Urothelium cell line (cell line): Measurements from ENCODE around the gene MPHOSPH10.
A peak's percentile ranks its signal among the peaks of the same experiment; 100 is the strongest.
"Not testable (repeated sequence)": the region's sequence is repeated elsewhere in the genome, so short reads cannot be mapped to it uniquely, and the experiment has no call there.

Experiments used
- DNase-seq: peaks from one replicate; pipeline ENCODE4 v3.0.0; 2011; ENCODE audit warnings: low spot score, mixed read lengths
- FAIRE-seq: peaks from 2 replicates; lab custom pipeline; 2011; peaks lifted over from hg19 to GRCh38; lab: Jason Lieb, UNC

The MPHOSPH10 gene

DNA sequence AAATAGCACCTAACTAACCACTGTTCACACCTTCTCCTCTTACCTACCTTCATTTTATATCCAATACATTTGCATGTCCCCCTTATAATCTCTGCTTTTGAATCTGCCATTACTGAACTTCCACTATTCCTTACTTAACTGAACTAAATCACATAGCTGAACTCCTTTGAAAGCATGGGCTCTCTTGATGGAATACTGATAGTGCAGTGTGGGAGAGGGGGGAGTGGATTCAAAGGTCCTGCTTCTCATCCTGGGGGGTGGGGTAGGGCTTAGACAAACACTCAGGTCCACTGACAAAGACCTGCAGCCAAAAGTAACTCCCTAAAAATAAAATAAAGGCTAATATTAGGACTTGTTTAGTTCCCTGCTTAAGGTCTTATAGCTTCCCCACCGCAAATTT lies 9.0 kb upstream of the MPHOSPH10 start:
- no peak for DNase-seq
- no peak for FAIRE-seq

DNA sequence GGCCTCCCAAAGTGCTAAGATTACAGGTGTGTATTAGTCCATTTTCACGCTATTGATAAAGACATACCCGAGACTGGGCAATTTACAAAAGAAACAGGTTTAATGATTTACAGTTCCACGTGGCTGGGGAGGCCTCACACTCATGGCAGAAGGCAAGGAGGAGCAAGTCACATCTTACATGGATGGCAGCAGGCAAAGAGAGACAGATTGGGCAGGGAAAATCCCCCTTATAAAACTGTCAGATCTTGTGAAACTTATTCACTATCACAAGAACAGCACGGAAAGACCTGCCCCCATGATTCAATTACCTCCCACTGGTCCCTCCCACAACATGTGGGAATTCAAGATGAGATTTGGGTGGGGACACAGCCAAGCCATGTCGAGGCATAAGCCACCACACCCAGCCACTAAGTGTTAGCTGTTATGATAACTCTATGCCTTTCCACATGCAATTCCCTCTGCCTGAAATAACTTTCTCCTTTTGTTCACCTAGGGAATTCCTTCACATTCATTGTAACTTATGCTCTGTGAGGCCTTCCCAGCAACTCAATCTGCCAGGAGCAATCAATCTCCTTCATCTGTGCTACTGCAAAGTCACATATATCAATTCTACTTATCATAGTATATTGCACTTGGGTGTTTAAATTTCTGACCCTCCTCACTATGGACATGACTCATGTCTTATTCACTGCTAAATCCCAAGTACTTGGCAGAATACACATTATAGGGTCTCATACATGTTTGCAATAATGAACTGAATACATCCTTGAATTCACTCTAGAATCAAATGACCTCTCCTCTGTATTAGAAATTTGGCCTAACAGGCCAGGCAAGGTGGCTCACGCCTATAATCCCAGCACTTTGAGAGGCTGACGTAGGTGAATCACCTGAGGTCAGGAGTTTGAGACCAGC lies 7.8 kb upstream of the MPHOSPH10 start:
- no peak for DNase-seq
- no peak for FAIRE-seq

DNA sequence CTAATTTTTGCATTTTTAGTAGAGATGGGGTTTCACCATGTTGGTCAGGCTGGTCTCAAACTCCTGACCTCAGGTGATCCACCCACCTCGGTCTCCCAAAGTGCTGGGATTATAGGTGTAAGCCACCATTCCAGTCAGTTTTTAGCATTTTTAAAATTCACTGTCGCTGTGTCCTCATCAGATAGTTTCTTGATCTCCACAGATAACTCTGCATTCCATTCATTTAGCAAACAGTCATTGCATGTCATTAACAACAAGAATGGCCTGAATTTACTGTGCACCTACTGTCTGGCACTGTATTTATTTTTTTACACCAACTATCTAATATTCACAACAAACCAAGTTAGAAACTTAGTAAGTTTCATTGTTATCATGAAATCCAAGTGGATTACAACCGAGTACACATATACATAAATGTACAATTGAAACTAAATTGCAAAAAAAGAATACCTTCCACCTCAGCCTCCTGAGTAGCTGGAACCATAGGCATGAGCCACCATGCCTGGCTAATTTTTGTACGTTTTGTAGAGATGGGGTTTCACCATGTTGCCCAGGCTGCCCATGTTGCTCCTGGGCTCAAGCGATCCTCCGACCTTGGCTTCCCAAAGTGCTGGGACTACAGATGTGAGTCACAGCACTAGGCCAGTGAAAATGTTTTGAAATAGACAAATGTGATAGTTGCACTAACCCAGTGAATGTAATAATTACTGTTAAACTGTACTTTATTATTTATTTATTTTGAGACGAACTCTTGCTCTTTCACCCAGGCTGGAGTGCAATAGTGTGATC lies 4.7 kb upstream of the MPHOSPH10 start:
- DNase-seq = no peak
- FAIRE-seq = no peak

DNA sequence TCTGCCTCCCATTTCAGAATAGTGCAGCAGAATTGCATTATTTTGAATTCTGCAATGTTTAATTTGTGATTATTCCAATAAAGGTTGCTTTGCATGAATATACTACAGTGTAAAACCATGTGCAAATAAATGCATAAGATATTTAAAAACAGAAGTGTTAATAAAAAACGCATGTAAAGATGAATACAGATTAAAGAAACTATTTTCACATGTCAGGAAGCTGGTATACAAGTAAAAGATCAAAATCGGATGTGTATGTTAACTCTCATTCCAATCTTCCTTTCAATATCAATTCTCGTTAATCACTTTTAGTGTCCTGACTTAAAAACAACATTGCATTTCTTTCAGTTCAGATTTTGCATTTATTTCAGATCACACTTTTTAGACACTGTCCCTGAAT lies 3.5 kb upstream of the MPHOSPH10 start:
- DNase-seq = no peak
- FAIRE-seq = no peak

DNA sequence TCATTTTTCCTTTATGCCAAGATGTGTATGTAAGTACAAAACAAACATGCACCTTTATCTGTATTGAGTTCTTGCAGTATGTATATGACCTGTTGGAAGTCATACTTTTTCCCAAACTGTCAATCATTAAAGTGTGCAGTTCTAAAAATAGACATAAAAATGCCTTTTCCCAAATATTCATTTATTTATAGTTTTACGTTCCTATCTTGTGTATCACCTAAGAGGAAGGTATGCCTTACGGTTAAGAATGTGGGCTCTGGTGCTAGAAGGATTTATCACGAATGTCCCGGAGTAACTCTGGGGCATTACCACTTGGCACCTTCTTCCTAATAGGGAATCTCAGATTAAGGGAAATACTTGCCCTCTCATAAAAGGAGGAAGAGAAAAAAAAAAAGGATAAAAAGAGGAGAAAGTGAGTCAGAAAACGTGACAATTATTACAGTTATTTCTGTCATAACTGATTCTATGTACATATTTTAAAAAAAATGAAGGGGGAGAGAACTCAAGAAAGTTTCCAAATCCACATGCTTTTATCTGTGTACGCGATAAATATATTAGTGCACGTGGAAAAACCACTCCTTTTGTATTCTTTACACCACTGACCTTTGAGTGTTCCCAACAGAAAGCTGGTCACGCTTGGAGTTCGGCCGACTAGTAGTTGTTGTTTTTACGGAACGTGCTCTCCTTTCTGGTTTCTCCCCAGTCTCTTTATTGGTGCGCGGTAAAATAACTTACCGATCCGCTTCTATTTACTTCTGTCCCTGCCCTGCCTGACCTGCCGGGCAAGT lies 1.1 kb upstream of the MPHOSPH10 start:
- FAIRE-seq = no peak
- no peak for DNase-seq

DNA sequence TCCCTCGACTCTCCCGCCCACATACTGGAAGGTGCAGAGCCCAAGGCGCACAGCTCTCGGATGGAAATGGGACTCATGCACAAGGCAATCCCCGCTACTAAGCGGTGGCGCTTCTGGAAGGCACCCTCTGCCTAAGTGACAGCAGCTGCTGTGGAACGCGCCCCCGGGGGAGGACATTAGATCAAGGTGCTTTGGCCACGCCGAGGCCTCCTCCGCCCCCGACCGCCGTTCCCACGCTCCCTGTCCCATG lies 607 bp upstream of the MPHOSPH10 start:
- FAIRE-seq (no peak), DNase-seq (peak; percentile 70)

DNA sequence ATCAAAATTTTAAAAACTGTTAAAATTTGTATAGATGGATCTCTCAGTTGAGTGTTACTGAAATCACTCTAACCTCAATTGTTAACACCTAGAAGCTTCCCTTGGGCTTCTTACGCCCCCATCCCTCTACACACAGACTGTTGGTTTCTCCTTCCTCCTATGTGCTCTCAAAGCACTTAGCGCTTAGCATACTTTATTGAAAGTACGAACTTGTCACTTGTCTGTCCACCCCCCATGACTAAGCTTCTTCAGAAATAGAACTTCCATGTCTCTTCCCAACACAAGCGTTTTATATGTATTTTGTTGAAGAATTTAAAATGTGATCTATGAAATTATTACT lies 441 bp downstream of the MPHOSPH10 start:
- DNase-seq = no peak
- no peak for FAIRE-seq

DNA sequence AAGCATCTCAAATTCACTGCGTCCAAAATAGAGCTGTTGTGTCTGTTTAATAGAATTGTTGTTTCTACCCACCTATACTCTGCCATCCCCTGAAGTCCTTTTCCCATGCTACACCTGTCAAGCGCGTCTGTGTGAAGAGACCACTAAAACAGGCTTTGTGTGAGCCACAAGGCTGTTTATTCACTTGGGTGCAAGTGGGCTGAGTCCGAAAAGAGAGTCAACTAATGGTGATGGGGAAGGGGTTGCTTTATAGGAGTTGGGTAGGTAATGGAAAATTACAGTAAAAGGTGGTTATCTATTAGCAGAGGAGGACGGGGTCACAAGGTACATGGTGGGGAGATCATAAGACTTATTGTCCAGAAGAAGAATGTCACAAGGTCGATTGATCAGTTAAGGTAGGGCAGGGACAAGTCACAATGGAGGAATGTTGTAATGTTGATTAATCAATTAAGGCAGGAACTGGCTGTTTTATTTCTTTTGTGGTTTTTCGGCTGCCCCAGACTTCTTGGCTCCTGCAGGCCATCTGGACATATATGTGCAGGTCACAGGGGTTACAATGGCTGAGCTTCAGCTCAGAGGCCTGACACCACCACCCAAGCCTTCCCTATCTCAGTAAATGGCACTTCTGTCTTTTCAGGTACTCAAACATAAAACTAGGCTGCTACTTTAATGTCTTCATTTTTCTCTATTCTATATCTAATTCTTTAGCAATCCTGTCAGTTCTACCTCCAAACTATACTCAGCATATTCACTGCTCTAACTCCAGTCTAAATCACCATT lies 1.1 kb downstream of the MPHOSPH10 start:
- not testable (repeated sequence) for DNase-seq, FAIRE-seq

DNA sequence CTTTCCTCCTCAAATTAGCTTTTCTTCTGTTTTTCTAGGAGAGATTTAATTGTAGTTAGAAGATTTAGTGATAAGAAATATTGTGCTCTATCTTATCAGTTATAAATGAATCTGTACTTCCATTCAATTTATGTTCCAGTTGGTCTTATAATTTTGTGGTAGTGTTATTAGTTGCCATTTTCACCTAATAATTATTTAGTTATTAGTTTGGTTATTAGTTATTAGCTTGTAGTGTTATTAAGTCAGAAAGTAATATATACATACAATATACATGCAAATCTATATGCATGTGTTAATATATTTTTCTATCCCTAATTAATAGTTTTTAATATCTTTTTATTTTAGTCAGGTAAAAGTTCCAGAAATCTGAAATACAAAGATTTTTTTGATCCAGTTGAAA lies 3.2 kb downstream of the MPHOSPH10 start:
- no peak for DNase-seq
- FAIRE-seq = no peak

DNA sequence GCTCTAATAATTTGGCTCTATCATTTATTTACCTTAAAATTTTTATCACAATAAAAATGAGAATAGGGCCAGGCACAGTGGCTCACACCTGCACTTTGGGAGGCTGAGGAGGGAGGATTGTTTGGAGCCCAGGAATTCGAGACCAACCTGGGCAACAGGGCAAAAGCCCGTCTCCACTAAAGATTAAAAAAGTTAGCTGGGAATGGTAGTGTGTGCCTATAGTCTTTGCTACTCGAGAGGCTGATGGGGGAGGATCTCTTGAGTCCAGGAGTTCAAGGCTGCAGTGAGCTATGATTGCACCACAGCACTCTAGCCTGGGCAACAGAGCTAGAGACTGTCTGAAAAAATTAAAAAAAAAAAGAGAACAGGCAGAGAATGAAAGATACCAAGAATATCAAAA lies 5.7 kb downstream of the MPHOSPH10 start:
- FAIRE-seq = no peak
- no peak for DNase-seq

DNA sequence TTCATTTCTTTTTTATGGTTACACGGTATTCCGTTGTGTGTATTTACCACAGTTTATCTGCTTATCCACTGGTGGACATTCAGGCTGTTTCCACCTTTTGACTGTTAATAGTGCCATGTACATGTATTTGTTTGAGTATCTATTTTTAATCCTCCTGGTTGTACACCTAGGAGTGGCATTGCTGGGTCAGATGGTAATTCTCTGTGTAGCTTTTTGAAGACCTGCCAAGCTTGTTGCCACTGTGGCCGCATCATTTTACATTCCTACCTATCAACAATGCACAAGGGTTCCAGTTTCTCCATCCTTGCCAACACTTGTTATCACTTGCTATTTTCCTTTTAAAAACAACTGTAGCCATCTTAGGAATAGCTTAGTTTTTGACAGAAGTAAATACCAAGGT lies 13.3 kb downstream of the MPHOSPH10 start:
- FAIRE-seq = no peak
- DNase-seq = no peak

DNA sequence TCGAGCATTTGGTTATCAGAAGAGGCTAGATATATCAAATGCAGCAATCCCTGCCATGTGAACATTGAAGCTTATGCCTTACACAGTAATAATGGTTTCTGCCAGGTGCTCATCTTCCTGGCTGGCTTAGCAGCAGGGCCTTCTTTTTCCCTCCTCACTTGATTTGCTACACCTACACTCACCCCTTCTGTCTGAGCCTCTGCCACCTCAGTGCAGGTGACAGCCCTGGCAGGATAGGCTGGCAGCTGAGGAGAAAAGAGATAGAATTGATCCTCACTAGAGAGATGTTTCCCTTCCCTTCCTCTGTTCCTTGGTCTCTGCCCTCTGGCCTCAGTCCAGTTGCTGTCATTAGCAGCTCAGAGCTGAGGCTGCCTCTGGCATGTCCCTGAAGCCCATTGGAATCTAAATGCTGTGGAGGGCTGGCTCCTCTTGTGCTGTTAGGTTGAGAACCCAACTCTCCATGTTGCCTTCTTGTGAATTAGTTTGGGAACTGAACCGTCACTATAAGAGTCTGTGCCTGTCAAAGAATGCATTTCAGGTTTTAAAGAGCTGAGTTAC lies 18.2 kb downstream of the MPHOSPH10 start:
- FAIRE-seq = no peak

DNA sequence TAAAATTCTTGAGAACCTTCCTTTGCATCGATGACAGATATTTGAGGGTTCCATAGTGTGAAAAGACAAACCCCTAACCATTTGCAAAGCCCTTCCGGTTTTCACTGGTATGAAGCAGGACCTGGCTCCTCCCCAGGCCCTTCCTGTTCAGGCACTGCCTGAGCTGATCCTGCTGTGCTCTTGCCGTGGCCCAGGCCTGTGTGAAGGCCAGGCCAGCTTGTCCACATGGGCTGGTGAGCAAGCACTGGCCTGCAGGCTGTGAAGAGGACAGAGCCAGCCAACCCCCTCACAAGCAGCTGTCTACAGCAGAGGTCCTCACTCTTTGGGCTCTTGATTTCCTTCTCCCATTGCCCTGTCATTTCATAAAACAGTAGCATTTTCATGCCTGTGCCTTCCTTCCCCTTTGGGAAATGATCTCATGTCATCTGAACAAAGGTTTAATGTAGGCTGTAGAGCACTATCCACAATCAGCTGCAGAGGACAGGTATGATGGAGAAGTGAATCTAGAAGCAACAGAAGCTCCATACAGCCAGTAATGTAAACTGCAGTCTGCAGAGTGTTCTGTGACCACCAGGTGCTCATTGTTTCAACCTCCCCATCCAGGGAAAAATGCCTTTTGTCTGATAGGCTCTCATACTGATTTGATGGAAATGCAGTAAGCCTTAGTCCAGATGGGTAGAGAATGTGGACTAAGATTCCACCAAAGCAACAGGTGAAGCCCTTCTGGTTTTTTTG lies 19.8 kb downstream of the MPHOSPH10 start:
- FAIRE-seq (no peak), DNase-seq (no peak)

More for the DNA sequence above, 18.2 kb downstream of the MPHOSPH10 start:
- DNase-seq = no peak

DNA sequence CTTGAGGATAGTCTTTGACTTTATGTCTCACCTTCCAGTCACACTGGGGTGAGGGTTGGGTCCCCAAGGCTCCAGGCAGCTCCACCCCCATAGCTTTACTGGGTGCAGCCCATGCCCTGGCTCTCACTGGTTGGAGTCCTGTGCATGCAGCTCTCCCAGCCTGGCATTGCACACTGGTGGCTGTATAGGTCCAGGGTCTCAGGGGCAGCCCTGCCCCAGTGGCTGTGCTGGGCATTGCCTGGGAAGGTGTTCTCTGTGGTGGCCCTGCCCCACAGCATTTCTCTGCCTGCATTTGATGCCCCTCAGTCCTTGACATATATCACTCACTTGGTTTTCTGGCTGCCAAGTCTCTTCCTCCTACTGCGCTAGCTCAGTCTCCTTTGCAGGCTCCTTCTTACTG lies 21.2 kb downstream of the MPHOSPH10 start:
- FAIRE-seq (no peak), DNase-seq (no peak)

DNA sequence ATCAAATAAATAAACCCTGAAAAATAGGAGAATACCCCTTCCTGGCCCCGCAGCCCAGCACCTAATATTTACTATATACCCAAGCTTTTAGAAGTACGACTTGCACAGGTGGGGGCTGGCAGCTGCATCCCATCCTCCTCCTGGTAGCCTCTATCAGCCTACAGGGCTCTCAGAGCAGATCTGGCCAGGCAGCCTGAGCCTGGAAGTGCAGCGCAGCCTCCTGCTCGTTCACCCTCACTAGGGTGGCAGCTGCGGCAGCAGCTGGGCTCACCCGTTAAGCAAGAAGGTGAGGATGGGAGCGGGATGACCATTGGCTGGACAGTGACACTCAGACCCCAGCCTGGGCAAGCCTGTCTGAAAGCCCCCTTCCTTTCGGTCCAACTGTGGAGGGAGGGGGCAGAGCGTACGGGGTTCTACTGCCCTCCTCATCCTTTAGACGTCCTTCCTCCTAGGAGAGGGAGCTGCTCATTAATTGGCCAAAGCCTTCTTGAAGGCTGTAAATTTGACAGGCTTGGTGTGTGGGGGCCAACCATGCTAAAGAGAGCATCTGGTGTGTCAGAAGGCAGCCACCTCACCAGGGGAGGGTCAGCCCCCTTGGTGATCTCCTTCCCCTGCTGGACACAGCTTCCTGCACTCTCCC lies 23.3 kb downstream of the MPHOSPH10 start:
- FAIRE-seq (no peak), DNase-seq (no peak)

DNA sequence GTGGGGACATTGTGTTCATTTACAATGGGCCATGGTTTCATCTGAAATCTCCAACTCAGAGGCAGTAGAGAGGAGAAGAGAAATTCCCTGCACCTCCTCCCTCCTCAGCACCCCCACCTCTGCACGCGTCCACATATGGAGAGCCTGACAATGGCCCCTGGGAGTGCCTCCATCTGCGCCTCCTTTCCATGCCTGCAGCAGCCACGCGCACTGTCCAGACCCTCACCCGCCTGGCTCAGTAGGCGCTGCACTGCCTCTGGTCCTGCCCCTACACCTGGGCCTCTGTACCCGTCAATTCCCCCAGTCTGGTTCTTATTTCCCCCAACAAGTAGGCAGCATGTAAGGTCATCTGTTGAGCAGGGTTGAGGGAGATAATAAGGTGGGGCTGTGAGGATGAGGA lies 23.8 kb downstream of the MPHOSPH10 start:
- no peak for FAIRE-seq
- no peak for DNase-seq

DNA sequence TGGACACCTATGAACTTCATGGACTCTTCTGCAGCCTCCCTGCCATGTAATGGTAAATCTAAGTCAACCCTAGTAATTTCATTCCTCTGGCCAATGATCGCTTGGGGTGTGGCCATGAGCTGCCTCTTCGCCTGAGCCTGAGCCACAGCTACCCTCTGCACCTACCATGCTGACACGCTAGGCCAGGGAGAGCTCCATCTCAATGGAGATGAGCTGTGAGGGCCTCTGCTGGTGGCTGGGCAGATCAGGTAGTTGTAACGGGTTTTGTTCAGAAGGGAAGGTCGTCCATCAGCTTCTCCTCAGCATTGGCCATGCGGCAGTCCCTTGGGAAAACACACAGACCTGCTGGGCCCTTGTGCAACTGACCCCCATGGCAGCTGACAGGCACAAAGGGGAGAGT lies 24.4 kb downstream of the MPHOSPH10 start:
- no peak for FAIRE-seq
- peak; percentile 48 for DNase-seq

DNA sequence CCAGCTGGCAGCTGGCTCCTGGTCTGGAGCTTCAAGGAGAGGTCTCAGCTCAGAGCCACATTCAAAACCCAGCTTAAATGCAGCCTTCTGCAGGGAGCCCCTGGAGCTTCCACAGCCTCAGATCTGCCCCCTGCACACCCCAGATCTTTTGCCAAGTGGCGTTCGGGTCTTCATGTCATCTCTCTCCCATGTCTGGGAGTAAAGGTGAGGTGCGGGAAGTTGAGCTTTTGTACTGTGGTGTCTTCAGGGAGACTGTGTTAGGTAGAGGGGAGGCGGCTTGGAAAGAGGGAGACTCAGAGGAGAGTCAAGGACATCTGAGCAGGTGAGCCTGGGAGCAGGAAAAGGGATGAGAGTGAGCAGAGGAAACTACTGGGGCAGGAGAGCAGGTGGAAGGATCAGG lies 25.4 kb downstream of the MPHOSPH10 start:
- FAIRE-seq = no peak

DNA sequence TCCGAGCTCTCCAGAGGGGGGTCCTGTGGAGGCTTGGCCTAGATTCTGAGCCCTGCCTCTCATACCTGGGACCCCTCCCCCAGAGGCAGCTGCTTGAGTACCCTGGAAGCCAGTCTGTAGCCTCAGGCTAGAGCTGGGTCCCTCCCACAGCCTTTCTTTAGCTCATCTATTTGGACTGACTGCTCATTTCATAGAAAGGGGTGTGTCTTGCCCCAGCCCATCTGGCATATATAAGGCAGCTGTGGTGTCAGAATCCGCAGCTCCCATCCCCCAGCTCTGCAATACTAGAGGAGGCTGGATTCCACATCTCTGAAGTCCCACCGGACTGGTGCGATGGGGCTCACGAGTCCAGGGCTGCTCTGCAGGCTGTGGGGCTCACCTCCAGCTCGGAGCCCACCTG lies 26.1 kb downstream of the MPHOSPH10 start:
- DNase-seq (no peak), FAIRE-seq (no peak)

More for the DNA sequence above, 25.4 kb downstream of the MPHOSPH10 start:
- no peak for DNase-seq
